ENCODE results near the gene TMEM171.

- no peak for TF ChIP-seq CTCF (optimal IDR thresholded peaks at IDR 0.05 in 1 of 3, IDR thresholded peaks at IDR 0.05 in 1 of 3, conservative IDR thresholded peaks at IDR 0.05 in 1 of 3; ENCODE audit: extremely low read depth in 1 of 3, insufficient read depth in 2 of 3, low read length in 3 of 3)
- TF ChIP-seq EZH2 (IDR thresholded peaks at IDR 0.05; ENCODE audit: low read length), result no peak
These were observed 10.4 kb downstream of the TMEM171 start for GRCh38 chr5:73130811-73131210.

Measured in keratinocyte (primary cell).